Upper lobe of right lung (tissue), 1 donor: ENCODE data around the gene HDAC7. TPM values are rescaled to one million over a fixed set of nuclear protein-coding genes. Genes with fewer than 3 reads are reported as not detected.

Experiments used
- ATAC-seq: fragments of 200-7000 bp; cut with Tn5 transposase; one replicate; pipeline ENCODE4 v1.9.1; 2020; ENCODE audit warnings: mild to moderate bottlenecking, moderate library complexity
- DNase-seq: peaks from one replicate; pipeline ENCODE4 v3.0.0-alpha.2; 2020
- H3K27ac ChIP-seq: fragments of 200-600 bp; one replicate; pipeline ENCODE4 v1.8.0; 2022
- H3K27me3 ChIP-seq: fragments of 200-600 bp; one replicate; pipeline ENCODE4 v1.8.0; 2022; ENCODE audit warnings: mild to moderate bottlenecking
- H3K36me3 ChIP-seq: fragments of 200-600 bp; one replicate; pipeline ENCODE4 v1.8.0; 2022
- H3K4me1 ChIP-seq: fragments of 200-600 bp; one replicate; pipeline ENCODE4 v1.8.0; 2022
- H3K4me3 ChIP-seq: fragments of 200-600 bp; one replicate; pipeline ENCODE4 v1.8.0; 2022; ENCODE audit warnings: mild to moderate bottlenecking
- H3K9me3 ChIP-seq: fragments of 200-600 bp; one replicate; pipeline ENCODE4 v1.8.0; 2022
- intact Hi-C: fragments of 100-400 bp; cut with DNase I; formaldehyde crosslinking; loops from one replicate; pipeline ENCODE4 v1.11.0; 2022
- total RNA-seq: library from RNA; stranded (reverse); fragmentation: NEBNext Ultra II Directional; extraction: Animal tissue kit (Norgen Biotek cat#: 25700); gene quantifications from one replicate; pipeline ENCODE4 v1.2.1, GENCODE V29; 2021
- TF ChIP-seq, protein P1 (sequence below): fragments of 200-600 bp; IDR thresholded peaks from one replicate; pipeline ENCODE4 v1.8.0; 2022; ENCODE audit warnings: antibody characterized with exemption
- donor health status: DM: no; HTN: yes; CAD: no; lungs with severe emphysema.

Gene HDAC7
- total RNA-seq, 1 donor from 2014 or later: 135 TPM

DNA sequence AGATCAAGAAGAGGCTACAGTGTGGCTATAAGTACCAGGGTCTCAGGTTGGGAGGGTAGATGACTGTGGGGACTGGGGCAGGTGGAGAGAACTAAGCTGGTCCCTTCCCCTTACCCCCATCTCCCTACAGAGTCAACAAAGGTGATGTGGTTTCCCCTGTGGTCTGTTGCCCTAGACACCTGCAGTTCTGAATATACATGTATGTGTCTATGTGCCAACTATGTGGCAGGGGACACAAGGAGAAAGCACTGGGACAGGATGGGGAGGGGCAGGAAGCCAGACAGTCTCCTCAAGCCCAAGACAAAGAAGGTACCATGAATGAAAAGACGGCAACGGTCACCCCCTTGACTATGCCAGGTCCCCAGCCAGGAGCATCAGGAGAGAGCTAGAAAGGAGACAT lies 4.5 kb upstream of the HDAC7 start:
- no peak for DNase-seq
- Histone ChIP-seq H3K4me3 (no peak overlapping the region), H3K4me1 (peaks cover 80% of the 10 kb centered on the region), H3K36me3 (no peaks in the 10 kb centered on the region), H3K27ac (peak overlapping the region; percentile 97), H3K9me3 (no peaks in the 10 kb centered on the region), H3K27me3 (no peaks in the 10 kb centered on the region)
- no peak for ATAC-seq
- TF ChIP-seq, protein P1, sequence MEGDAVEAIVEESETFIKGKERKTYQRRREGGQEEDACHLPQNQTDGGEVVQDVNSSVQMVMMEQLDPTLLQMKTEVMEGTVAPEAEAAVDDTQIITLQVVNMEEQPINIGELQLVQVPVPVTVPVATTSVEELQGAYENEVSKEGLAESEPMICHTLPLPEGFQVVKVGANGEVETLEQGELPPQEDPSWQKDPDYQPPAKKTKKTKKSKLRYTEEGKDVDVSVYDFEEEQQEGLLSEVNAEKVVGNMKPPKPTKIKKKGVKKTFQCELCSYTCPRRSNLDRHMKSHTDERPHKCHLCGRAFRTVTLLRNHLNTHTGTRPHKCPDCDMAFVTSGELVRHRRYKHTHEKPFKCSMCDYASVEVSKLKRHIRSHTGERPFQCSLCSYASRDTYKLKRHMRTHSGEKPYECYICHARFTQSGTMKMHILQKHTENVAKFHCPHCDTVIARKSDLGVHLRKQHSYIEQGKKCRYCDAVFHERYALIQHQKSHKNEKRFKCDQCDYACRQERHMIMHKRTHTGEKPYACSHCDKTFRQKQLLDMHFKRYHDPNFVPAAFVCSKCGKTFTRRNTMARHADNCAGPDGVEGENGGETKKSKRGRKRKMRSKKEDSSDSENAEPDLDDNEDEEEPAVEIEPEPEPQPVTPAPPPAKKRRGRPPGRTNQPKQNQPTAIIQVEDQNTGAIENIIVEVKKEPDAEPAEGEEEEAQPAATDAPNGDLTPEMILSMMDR: no peak
- intact Hi-C loops: no loop called here

DNA sequence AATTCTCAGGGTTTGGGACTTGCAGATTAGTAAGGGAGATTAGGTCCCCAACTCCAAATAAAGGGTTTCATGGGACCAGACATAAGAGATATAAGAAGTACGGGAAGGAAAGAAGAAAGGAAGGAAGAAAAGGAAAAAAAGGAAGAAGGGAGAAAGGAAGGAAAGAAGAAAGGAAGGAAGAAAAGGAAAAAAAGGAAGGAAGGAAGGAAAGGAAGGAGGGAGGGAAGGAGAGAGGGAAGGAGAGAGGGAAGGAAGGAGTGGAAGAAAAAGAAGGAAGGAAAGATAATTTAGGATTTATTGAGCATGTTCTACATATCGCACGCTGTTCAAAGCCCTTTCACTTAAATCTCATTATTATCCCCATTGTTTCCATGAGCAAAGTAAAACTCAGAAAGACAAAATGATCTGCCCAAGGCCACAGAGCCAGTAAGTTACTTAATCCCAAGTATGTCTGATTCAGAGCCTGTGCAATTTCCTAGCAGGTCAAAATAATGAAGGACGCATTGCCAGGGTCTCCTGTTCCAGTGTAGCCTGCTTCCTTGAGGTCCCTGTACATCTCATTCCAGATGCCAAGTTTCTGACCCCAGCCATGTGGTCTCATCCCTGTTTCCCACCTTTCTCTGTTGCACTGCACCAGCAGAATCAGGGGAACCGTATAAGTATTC lies 3.9 kb upstream of the HDAC7 start:
- H3K27me3 ChIP-seq: no peaks in the 10 kb centered on the region
- peaks cover 78% of the 10 kb centered on the region for H3K4me1 ChIP-seq
- TF ChIP-seq, protein P1: no peak
- intact Hi-C loops: no loop called here
- no peak for ATAC-seq
- no peak overlapping the region for H3K4me3 ChIP-seq
- DNase-seq: no peak
- H3K9me3 ChIP-seq: no peaks in the 10 kb centered on the region
- no peaks in the 10 kb centered on the region for H3K36me3 ChIP-seq
- peak overlapping the region; percentile 97 for H3K27ac ChIP-seq

DNA sequence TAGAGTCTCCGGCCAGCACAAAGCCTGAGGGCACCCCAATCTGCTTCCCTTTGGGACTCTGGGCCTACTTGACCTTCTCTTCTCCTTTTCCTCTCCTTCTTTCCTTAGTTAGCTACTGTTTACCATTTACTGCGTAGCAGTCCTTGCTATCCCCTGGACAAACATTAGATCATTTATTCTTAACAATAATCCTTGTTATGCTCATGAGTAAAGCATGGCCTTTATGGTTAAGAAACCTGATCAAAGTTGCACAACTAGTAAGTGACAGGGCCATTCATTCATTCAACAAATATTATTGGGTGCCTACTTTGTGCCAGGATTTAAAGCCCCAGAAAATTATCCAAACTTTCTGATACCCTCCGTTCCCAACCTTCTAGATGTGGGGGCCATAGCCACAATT lies 3.2 kb upstream of the HDAC7 start:
- Histone ChIP-seq H3K4me1 (peaks cover 78% of the 10 kb centered on the region), H3K9me3 (no peaks in the 10 kb centered on the region), H3K27me3 (no peaks in the 10 kb centered on the region), H3K4me3 (no peak overlapping the region), H3K27ac (peak overlapping the region; percentile 97), H3K36me3 (no peaks in the 10 kb centered on the region)
- TF ChIP-seq, protein P1: no peak
- ATAC-seq (no peak), DNase-seq (no peak)
- intact Hi-C loops: no loop called here

DNA sequence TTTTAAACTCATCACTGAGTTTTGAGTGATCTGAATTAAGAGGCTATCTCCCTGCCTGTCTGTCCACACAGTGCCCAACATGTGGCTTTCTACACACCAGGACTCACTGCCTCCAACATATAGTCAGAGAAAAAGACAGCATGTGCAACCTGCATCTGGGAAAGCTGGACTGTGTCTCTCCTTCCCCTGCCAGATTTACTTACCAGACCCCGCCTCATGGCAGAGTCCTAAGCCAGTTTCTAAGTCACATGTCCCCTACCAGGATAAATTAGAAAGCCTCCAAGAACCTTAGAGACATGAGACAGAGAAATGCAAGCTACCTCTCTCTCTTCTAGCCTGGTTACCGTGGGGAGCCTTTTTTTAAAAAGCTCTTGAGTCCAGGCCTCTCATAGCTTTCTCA lies 2.7 kb upstream of the HDAC7 start:
- no peaks in the 10 kb centered on the region for H3K36me3 ChIP-seq
- peaks cover 78% of the 10 kb centered on the region for H3K4me1 ChIP-seq
- DNase-seq (no peak), ATAC-seq (no peak)
- intact Hi-C loops: no loop called here
- TF ChIP-seq, protein P1: no peak
- H3K4me3 ChIP-seq: no peak overlapping the region
- no peaks in the 10 kb centered on the region for H3K27me3 ChIP-seq
- no peaks in the 10 kb centered on the region for H3K9me3 ChIP-seq
- H3K27ac ChIP-seq: peak overlapping the region; percentile 97

DNA sequence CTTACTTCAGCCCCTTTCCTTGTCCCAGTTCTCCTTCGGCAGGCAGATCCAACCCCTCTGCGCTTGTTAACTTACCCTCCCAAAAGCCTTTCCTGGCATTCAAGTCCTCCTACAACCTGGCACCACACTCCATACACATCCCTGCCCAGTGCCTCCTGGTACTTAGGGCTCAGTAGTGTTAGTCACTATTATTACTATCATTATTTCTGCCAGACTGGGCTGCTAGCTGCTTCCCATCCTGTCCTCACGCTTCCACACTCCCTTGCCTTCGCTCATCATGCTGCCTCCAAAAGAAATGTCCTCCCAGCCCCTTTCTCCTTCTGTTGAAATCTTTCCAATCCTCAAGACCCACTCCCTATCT lies 1.6 kb upstream of the HDAC7 start:
- H3K27ac ChIP-seq: peak overlapping the region; percentile 97
- no peaks in the 10 kb centered on the region for H3K27me3 ChIP-seq
- no peak for ATAC-seq
- TF ChIP-seq, protein P1: no peak
- H3K9me3 ChIP-seq: no peaks in the 10 kb centered on the region
- no peak overlapping the region for H3K4me3 ChIP-seq
- intact Hi-C loops: no loop called here
- DNase-seq: no peak
- H3K4me1 ChIP-seq: peaks cover 83% of the 10 kb centered on the region
- no peaks in the 10 kb centered on the region for H3K36me3 ChIP-seq
